Central memory CD4-positive, alpha-beta T cell (primary cell): ENCODE data around the gene ABCA13.
"Not testable (repeated sequence)": the region's sequence is repeated elsewhere in the genome, so short reads cannot be mapped to it uniquely, and the experiment has no call there.

Experiments
- DNase-seq: peaks from one replicate; pipeline ENCODE4 v3.0.0; 2022

ABCA13 gene

DNA sequence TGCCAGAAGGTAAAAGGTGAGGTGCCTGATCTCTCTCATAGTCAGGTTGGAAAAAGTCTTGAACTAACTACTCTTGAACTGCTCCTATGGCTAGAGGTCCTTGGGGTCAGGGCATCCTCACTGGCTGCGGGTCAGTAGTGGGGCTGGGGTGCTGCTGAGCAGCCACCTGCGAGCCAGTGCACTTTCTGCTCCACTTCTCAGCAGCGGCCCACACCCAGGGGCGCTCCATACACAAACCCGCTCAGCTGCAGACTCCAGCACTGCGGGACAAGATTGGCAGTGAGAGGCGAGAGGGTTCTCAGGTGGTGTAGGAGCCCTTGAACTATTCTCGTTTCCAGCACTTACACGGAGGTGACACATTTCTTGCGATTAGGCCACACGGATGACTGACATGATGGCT lies 6.0 kb downstream of the ABCA13 start:
- no peak for DNase-seq

DNA sequence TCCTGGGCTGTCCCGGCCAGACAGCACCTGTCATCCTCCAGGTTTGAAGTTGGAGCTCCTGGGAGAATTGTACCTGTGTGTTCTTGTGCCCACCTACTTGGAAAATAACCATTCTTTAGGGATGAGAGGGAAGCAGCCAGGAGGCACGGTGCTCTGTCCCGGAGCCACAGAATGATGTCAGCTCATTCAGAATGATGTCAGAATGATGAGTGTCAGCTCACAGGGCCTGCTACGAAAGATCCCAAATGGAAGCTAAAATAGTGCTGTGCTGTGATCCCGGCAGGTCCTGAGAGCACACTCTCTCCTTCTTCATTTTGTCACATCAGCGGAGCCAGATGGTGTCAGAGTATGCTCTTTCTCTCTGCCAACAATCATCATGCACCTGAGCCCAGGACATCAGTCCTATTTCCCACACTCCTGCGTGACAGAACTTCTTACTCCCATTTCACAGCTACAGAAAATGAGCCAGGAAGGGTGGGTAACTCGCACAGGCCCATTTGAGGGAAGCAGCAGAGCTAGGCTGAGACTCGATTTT lies 8.3 kb downstream of the ABCA13 start:
- DNase-seq: no peak

DNA sequence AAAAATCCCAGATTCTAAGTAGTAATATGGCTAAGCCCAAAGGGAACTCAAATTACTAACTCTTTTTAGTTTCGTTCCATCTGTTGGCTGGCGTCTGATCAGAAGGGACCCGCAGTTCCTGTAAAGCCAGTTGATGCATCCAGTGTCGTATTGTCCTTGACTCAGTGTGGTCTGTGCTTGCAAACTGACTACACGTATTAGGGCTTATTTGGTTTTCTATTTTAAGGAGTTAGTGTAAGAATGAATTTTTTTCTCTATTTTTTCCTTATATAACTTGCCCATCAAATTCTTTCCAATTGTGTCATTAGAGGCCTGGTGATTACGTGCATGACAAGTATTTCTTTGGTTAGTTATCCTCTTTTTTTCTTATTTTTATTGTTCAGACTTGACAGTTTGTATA lies 9.7 kb downstream of the ABCA13 start:
- no peak for DNase-seq

DNA sequence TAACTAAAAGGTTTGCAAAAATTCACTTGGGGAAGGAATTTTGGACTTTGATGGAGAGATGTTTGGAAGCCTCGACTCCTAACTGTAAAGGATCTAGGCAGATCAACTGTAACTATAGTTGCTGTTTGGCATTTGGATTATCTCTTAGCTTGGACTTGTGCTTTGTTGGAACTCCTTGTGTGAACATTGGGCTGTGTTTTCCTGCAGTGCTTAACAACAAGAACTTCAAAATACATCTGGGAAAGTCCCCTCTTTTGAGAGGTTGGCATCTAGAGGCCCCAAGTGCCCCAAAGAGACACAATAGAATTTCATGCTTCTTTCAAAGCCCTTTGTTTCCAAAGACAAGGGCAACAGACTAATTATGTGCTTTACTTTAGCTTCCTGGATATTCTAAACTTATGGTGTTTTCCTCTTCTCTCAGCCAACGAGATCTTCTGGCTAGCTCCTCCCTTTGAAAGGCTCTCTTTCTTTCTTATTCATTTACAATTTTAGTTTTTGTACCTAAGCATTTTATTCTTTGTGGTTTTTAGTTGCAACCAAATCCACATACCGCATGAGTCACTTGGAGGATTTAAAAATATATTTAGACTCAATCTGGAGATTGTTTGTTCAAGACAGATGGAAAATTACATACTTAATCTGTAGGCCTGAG lies 11.6 kb downstream of the ABCA13 start:
- no peak for DNase-seq

DNA sequence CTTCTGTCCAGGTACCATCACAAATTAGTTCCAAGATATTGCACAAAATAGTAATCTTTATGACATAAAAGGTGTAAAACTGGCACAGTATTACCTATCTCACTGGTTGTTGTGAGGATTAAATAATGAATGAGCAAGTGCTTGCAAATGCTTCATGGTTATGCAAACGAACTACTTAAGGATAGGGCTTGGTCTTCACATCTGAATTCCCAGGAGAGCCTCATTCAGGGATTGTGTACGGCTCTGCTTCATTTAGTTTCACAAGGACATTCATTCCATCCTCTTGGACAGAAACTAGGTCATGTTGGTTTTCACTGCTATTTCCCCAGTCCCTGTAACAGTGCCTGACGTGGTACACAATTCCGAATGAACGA lies 12.1 kb downstream of the ABCA13 start:
- no peak for DNase-seq

DNA sequence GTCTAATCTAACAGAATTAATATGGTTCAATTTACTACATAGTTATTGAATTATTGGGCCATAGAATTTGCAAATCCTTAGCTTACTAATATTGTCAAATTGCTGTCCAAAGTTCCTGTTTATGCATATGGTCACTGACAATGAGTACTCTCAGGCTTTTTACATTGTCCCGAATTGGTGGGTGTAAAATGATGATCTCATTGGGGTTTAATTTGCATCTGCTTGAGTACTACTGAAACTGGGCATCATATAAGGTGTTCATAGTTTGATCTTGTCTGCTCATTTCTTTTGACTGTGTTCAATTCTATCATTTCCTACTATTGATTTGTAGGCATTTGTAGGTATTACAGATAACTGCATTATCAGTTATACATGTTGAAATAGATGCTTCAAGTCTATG lies 12.7 kb downstream of the ABCA13 start:
- no peak for DNase-seq

DNA sequence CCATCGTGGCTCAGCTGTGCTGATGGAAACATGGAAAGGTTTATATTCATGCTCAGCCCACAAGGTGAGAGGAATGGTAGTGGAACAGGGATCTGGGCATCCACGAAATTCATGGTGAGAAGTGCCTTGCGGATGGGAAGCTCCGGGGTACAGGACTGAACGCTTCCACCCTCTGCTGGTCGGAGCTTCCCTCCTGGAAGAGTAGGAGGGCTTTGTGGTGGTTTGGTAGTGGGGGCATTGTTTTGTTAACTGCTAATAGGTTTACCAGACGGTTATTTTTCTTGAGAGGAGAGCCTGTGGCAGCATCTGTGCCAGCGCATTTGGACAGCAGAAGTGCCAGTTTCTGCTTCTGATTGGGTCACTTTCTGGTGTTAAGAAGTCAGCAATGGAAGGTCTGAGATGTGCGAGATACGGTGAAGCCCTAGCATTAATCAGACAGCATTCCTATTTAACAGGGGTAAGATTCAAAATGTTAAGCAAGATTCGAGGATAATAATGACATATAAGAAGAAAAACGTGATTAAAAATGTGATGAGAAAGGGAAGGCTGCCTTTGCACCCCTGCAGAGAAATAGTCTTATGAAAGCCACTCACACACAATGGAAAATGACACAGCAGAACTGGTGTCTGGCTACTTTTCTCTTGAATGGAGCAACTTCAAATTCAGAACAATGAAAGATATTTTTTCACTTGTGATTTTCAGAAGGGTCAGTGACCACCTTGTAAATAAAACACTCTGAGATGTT lies 17.7 kb downstream of the ABCA13 start:
- no peak for DNase-seq

DNA sequence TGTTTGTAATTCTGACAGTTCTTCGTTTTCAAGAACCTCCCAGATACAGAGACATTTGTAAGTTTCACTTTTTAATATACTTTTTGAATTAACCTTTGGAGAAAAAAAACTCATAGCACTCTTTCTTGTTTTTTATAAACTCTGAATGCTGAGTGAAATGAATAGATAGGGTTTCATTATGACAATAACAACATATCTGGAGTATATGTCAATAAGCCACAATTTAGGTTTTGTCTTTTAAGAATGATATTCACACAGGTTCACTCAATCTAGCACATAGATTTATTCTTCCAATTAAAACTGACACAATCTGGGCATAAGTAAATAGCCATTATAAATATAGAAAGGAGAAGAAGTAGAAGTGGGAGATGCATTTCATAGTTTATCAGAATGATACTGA lies 21.7 kb downstream of the ABCA13 start:
- DNase-seq: no peak

DNA sequence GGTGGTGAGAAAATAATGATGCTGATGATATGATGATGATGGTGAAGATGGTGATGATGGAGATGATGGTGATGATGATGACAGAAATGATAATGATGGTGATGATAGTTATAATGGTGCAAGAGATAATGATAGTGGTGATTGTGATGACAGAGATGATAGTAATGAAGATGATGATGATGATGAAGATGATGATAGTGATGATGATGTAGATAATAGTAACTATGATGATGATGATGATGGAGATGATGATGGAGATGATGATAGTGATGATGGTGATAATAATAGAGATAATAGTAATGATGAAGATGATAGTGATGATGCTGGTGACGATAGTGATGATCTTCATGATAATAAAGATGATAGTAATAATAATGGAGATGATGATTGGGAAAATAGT lies 22.2 kb downstream of the ABCA13 start:
- no peak for DNase-seq

DNA sequence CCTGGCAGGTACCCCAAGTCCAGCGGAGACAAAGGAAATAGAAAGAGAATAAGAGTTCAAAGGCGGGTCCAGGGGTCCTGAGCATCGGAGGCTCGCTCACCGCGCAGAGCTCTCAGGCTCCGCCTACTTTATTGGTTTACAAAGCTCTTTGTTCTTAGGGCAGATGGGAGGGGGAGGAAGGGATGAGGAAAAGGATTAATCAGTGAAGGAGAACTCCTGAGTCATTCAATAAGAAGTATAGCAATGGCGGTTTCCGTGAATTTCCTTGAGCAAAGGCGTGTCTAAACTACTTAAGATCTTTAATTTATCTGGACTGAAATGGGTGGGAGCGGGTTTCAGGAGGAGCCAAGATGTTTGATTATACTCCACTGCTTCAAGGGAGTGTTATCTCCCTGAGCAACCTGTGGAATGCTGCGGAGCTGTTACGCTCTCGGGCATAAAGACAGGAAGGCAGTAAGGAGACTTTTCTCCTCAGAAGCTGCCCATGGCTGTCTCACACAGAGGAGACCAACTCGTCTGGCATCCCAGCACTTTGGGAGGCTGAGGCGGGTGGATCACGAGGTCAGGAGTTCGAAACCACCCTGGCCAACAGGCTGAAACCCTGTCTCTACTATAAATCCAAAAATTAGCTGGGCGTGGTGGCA lies 29.8 kb downstream of the ABCA13 start:
- not testable (repeated sequence) for DNase-seq

DNA sequence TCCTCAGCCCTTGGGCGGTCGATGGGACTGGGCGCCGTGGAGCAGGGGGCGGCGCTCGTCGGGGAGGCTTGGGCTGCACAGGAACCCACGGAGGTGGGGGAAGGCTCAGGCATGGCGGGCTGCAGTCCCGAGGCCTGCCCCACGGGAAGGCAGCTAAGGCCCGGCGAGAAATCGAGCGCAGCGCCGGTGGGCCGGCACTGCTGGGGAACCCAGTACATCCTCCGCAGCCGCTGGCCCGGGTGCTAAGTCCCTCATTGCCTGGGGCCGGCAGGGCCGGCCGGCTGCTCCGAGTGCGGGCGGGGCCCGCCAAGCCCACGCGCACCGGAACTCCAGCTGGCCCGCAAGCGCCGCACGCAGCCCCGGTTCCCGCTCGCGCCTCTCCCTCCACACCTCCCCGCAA lies 31.7 kb downstream of the ABCA13 start:
- not testable (repeated sequence) for DNase-seq

DNA sequence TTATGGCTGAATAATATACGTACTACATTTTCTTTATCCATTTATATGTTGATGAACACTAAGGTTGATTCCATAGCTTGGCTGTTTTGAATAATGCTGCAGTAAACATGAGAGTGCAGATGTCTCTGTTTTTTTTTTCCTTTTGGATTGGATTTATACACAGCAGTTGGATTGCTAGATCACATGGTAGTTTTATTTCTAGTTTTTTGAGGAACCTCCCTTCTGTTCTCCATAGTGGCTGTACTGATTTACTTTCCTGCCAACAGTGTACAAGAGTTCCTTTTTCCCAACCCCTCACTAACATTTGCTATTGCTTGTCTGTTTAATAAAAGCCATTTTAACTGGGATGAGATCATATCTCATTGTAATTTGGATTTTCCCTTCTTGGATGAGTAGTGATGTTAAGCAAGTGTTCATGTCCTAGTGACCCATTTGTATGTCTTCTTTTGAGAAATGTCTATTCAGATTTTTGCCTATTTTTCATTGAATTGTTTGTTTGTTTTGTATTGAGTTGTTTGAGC lies 36.0 kb downstream of the ABCA13 start:
- no peak for DNase-seq

DNA sequence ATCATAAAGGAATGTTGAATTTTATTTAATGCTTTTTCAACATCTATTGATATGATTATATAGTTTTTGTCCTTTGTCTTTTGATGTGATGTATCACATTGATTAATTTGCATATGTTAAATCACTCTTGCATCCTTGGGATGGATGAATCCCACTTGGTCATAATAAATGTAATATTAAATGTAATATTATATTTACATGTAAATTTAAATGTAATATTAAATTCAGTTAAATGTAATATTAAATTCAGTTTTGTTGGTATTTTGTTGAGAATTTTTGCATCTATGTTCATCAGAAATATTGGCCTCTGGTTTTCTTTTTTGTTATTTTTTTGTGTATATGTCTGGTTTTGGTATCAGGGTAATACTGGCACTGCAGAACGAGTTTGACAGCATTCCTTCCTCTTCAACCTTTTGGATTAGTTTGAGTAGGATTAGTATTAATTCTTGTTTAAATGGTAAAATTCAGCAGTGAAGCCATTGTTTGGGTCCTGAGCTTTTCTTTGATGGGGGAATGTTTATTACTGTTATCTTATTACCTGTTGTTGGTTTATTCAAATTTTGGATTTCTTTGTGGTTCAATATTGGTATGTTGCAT lies 37.8 kb downstream of the ABCA13 start:
- DNase-seq: no peak

DNA sequence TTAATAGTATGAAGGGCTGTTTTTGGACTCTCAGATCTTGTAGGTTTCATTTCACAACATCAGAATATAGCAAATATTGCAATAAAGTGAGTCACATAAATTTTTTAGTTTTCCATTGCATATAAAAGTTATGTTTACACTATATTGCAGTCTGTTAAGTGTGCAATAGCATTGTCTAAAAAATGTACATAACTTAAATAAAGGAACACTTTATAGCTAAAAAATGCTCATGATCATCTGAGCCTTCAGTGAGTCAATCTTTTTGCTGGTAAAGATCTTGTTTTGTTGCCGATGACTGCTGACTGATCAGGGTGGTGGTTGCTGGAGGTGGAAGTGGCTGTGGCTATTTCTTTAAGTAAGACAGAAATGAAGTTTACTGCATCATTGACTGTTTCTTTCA lies 42.0 kb downstream of the ABCA13 start:
- no peak for DNase-seq

DNA sequence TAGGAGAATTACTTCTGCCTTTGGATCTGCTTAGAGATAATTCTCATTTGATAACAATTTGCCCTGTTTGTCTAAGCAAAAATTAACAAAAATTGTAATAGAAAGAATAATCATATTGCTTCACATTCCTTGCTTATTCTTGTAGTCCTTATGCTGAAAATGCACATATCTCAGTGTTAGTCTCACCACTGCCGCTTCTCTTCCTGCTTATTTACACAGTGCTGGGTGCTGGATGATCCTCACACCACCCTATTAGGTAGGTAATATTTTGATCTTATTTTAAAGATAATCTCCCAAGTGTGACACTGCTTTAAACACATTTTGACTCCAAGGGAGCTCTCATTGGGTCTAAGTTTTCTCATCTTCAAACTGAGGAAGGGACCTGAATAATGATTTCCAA lies 46.0 kb downstream of the ABCA13 start:
- no peak for DNase-seq

DNA sequence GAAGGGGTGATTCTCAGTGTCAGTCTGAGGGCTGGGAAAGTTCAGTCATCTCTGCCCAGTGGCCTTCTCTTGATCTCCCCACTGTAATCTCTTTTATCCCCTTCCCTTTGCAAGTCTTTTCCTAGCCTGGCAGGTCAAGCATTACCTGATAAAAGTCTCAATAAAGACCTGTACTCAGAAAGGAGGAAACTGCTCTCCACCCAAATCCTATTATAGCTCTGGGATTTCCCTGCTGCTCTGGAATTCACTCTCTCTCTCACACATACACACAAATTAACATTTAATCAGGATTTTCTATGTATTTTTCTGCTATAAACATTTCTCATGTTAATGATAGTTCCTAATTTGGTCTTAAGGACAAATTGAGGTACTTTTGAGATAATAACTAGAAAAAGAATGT lies 46.5 kb downstream of the ABCA13 start:
- no peak for DNase-seq

DNA sequence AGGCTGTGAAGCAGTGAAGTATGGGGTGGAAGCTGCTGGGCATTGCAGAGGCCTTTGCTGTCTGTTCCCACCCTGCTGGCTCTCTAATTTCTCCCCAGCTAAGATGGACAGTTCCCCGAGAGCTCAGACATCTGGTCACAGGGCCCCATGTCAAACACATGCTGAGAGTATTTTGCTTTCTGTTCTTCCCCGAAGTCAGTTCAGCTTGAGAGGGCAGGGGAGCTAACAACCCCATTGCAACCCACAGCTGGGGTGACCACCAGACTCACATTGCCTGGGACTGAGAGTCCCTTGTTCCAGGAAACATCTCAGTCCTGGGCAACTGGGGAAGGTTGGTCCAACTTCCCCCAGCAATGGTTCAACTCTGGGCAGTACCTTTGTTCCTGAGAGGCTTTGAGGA lies 52.8 kb downstream of the ABCA13 start:
- no peak for DNase-seq

DNA sequence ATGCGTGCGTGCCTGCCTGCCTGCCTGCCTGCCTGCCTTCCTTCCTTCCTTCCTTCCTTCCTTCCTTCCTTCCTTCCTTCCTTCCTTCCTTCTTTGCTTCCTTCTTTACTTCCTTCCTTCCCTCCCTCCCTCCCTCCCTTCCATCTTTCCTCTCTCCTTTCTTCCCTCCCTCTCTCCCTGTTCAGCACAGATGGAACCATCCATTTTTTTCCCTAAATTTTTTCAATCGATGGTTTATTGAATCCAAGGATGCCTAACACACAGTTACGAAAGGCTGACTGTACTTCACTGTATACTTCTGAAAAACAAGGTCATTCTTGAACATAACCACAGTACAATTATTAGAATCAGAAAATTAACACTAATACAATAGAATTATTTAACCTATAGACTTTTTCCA lies 53.8 kb downstream of the ABCA13 start:
- DNase-seq: no peak

DNA sequence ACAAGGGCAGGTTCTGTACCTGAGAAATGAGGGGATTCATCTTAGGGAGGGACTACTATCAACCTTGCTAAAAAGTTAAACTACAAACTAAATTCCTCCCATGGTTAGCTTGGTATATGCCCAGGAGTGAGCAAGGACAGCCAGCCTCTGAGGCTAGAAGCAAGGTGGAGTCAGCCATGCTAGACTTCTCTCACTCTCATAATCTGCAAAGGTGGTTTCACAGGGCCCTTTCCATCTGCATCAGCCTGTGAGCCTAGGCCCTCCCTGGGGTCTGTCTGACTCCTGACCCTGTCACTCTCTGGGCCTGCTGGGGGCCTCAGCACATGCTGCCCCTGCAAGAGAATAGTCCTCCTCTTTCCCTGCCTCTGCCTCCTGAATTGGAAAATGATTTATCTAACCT lies 66.1 kb downstream of the ABCA13 start:
- no peak for DNase-seq

DNA sequence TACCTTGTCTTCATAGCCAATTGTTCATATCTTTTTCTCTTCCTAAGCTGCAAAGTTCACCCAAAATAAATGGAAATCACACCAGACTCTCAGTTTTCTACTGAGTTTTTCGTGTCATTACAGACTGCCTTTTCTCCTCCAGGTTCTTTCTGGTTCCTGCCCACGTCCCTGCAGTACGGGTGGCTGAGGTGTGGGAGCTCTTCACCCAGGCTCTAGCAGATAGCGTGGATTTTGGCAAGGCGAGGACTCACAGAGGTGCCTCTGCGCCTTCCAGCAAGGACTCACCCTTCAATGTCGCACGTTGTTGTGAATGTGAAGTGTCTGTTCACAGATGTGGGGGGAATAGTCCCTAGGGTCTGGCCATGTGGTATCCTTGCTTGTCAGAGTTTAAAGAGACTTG lies 71.6 kb downstream of the ABCA13 start:
- DNase-seq: no peak

DNA sequence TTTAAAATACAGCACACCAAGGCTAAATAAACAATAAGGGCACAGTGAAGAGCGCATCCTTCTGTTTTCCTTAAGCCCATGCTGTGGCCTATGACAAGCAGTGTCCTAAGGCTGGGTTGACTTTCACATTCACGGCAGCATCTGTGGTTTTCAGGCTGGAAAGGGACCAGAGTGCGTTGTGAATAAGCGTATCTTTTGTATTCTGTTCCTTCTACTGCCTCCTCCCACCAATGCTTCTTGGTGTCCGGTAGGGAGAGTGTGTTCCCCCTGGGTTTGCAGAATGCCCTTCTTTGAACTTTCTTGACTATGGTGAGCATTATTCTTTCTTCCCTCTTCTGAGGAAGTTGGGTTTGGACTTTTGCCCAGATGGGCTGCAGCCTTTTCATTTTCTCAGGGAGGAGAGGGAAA lies 73.6 kb downstream of the ABCA13 start:
- no peak for DNase-seq

DNA sequence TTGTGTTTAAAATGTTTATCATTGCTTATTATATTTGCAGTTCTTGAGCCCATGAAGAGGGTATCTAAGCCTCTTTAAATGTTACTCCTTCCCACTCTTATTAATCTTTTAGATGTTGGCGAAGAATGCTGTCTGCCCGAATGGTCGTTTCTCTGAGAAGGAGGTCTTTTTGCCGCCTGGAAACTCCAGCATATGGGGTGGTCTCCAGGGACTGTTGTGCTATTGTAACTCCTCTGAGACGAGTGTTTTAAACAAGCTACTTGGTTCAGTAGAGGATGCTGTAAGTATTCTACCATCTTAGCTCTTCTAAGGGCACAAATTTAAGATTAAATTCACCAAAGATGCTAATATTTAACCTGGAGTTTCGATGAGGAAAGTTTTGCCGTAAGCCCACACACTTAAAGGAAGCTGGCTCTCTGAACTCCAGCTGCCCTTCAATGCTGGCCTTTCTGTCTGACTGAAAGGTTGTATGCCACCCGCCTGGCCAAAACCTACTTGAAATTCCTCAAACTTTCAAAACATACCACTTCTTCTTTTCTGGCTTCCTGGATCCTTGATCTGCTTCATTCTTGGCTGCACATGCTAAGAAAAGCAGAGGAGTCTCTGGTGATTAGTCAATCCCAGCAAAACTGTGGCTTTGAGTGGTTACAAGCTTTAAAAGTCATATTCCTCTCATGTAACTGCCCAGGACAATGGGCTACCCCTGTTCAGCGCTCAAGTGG lies 74.7 kb downstream of the ABCA13 start:
- DNase-seq: no peak

DNA sequence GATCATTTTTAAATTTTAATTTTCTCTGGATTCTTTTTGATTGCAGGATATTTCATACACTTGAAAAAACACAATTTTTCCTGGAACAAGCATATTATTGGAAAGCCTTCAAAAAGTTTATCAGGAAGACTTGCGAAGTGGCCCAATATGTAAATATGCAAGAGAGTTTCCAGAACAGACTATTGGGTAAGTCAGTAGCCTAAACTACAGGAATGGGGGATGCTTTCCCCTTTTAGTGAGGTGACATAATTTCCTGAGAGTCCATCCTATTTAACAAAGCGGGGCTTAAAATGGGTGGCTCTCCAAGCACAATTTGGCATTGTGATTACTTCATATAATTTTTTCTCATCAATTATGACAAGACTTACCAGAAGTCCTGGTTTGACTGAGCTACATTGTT lies 77.9 kb downstream of the ABCA13 start:
- no peak for DNase-seq
